GM12878 (cell line): Measurements from ENCODE around the gene NDC80. TPM values are rescaled to one million over a fixed set of nuclear protein-coding genes. Genes with fewer than 3 reads are reported as not detected.

Experiments used
- ATAC-seq: fragments of 200-7000 bp; cut with Tn5 transposase; 3 replicates; pipeline ENCODE4 v1.9.1; 2020; ENCODE audit warnings: mild to moderate bottlenecking, moderate library complexity
- BruUV-seq: library from RNA; stranded (reverse); fragments of 400-500 nt; replicated peaks from 2 replicates; lab custom pipeline; 2021; lab: Mats Ljungman, UMichigan
- CTCF ChIA-PET: fragments of 300-600 bp; sonication (Branson Sonifier 250); formaldehyde crosslinking; extraction: SDS; loops from one replicate; lab custom pipeline; 2021; ENCODE audit warnings: inconsistent platforms; lab: Yijun Ruan, JAX
- POLR2A ChIA-PET: fragments of 350-600 bp; formaldehyde crosslinking; extraction: SDS; loops from one replicate; lab custom pipeline; 2021; ENCODE audit warnings: inconsistent platforms; lab: Charles Lee
- RAD21 ChIA-PET: fragments of 300-600 bp; sonication (Branson Sonifier 250); formaldehyde crosslinking; loops from one replicate; lab custom pipeline; 2023; ENCODE audit warnings: antibody characterized with exemption; ENCODE audit not compliant: unreplicated experiment; lab: Charles Lee
- SMC1A ChIA-PET: fragments of 300-600 bp; sonication (Branson Sonifier 250); formaldehyde crosslinking; loops from one replicate; lab custom pipeline; 2023; ENCODE audit not compliant: unreplicated experiment, uncharacterized antibody; lab: Charles Lee
- DNase-seq: peaks from one replicate; pipeline ENCODE4 v3.0.0-alpha.2; 2011; ENCODE audit warnings: low read depth, low spot score
- FAIRE-seq: peaks from 3 replicates; lab custom pipeline; 2011; peaks lifted over from hg19 to GRCh38; lab: Jason Lieb, UNC
- H2AFZ ChIP-seq: 2 replicates; pipeline ENCODE4 v1.6.0; 2011; ENCODE audit warnings: low read depth, low read length, control low read depth; ENCODE audit not compliant: control insufficient read depth
- H3K27ac ChIP-seq: 2 replicates; pipeline ENCODE4 v1.5.1; 2011; ENCODE audit warnings: control low read depth; ENCODE audit not compliant: control insufficient read depth, insufficient read depth
- H3K27me3 ChIP-seq, 2 experiments: replicated peaks in 1 of 2; 2 replicates each; pipeline versions ENCODE4 v1.6.0 to v1.6.1; 2011; ENCODE audit warnings: low read length in 1 of 2; ENCODE audit not compliant: control insufficient read depth in 2 of 2, insufficient read depth in 2 of 2
- H3K36me3 ChIP-seq, 2 experiments: 2 replicates each; pipeline ENCODE4 v1.5.1; 2011; ENCODE audit warnings: low read length in 1 of 2; ENCODE audit not compliant: control insufficient read depth in 2 of 2, insufficient read depth in 2 of 2
- H3K4me1 ChIP-seq: 2 replicates; pipeline ENCODE4 v1.6.1; 2011; ENCODE audit warnings: mild to moderate bottlenecking, low read length, moderate library complexity, mixed read lengths; ENCODE audit not compliant: control insufficient read depth, insufficient read depth
- H3K4me2 ChIP-seq: 2 replicates; pipeline ENCODE4 v1.6.0; 2011; ENCODE audit warnings: control low read depth; ENCODE audit not compliant: control insufficient read depth, insufficient read depth
- H3K4me3 ChIP-seq: fragments of 200-600 bp; sonication (generic); 2 replicates; pipeline ENCODE4 v1.5.1; 2016
- H3K79me2 ChIP-seq: 2 replicates; pipeline ENCODE4 v1.6.0; 2011; ENCODE audit warnings: low read length; ENCODE audit not compliant: control insufficient read depth, insufficient read depth
- H3K9ac ChIP-seq: 2 replicates; pipeline ENCODE4 v1.8.0; 2011; ENCODE audit warnings: low read length, control low read depth, mixed read lengths; ENCODE audit not compliant: control insufficient read depth, insufficient read depth
- H3K9me3 ChIP-seq: replicated peaks from 3 replicates; pipeline ENCODE4 v1.5.1; 2011; ENCODE audit warnings: mild to moderate bottlenecking, low read length; ENCODE audit not compliant: control insufficient read depth, insufficient read depth
- H4K20me1 ChIP-seq: 2 replicates; pipeline ENCODE4 v1.6.0; 2011; ENCODE audit not compliant: control insufficient read depth, insufficient read depth
- BCL3 ChIP-seq: IDR thresholded peaks from 2 replicates; pipeline ENCODE4 v1.6.1; 2011; ENCODE audit warnings: borderline replicate concordance, low read depth, mild to moderate bottlenecking, moderate library complexity, low read length; ENCODE audit not compliant: insufficient read depth, poor library complexity, severe bottlenecking
- CBFB ChIP-seq: IDR thresholded peaks from 2 replicates; pipeline ENCODE4 v1.6.1; 2016; ENCODE audit warnings: antibody characterized with exemption, low read depth
- CHD1 ChIP-seq: IDR thresholded peaks from 2 replicates; pipeline ENCODE4 v1.6.1; 2012; ENCODE audit warnings: low read depth, low read length, improper control_type of control experiment
- IRF5 ChIP-seq: fragments of 450-650 bp; IDR thresholded peaks from 2 replicates; pipeline ENCODE4 v1.6.1; 2017; ENCODE audit warnings: borderline replicate concordance
- KAT2A ChIP-seq: conservative IDR thresholded peaks from 2 replicates; pipeline ENCODE4 v1.6.1; 2011; ENCODE audit warnings: low read depth, low read length; ENCODE audit not compliant: control insufficient read depth
- MTA3 ChIP-seq: IDR thresholded peaks from 2 replicates; pipeline ENCODE4 v1.6.1; 2012; ENCODE audit warnings: low read length, inconsistent platforms, borderline replicate concordance
- MYB ChIP-seq: fragments of 150-350 bp; IDR thresholded peaks from 2 replicates; pipeline ENCODE4 v1.6.1; 2014; ENCODE audit warnings: mild to moderate bottlenecking, low read depth, low read length, borderline replicate concordance
- USF2 ChIP-seq: IDR thresholded peaks from 2 replicates; pipeline ENCODE4 v1.6.1; 2011; ENCODE audit warnings: low read depth, low read length, improper control_type of control experiment, borderline replicate concordance
- ZNF24 ChIP-seq: fragments of 450-650 bp; IDR thresholded peaks from 2 replicates; pipeline ENCODE4 v1.6.1; 2017; ENCODE audit warnings: antibody characterized with exemption, mild to moderate bottlenecking
- WGBS: methylation state at CpG from one replicate; pipeline ENCODE4 v1.1.6; 2016; ENCODE audit warnings: low lambda C conversion rate; ENCODE audit not compliant: insufficient replicate concordance, insufficient coverage; ENCODE audit errors: missing lambda C conversion rate; 5-methylcytosine and 5-hydroxymethylcytosine counted together
- in situ Hi-C: fragments of 300-500 bp; cut with MboI; formaldehyde crosslinking; loops from 9 replicates; pipeline ENCODE4 v1.14.3; 2018; ENCODE audit warnings: mixed read lengths
- intact Hi-C: fragments of 100-400 bp; cut with micrococcal nuclease; formaldehyde crosslinking; loops from one replicate; pipeline ENCODE4 v1.14.2; 2022; ENCODE audit not compliant: unreplicated experiment
- polyA plus RNA-seq, 11 experiments: library from polyadenylated mRNA; depleted of rRNA in 4 of 11; unstranded in 6 of 11; stranded (reverse) in 5 of 11; fragments of >200 nt; fragmentation: Nextera tagmentation in 4 of 11; fragmentation: Illumina TruSeq in 1 of 11; extraction: Ambion mirVana in 4 of 11; extraction: Trizol in 1 of 11; gene quantifications; 1 replicate in 1 of 11; 2 replicates in 10 of 11; pipeline versions ENCODE4 v1.2.1 to v1.2.3, GENCODE V29; 2011 to 2016; ENCODE audit warnings: inconsistent platforms in 2 of 11, missing spikeins in 2 of 11, low read depth in 1 of 11
- total RNA-seq, 4 experiments: library from RNA; depleted of rRNA in 3 of 4; stranded (reverse); fragments of >200 nt in 3 of 4; fragmentation: Illumina TruSeq in 1 of 4; extraction: Trizol in 1 of 4; gene quantifications; 2 replicates each; pipeline versions ENCODE4 v1.2.1 to v1.2.3, GENCODE V29; 2013 to 2021
- TF ChIP-seq, protein P1 (sequence below): fragments of 150-350 bp; IDR thresholded peaks from 2 replicates; pipeline ENCODE4 v1.6.1; 2016; ENCODE audit warnings: low read depth, low read length
- TF ChIP-seq, protein P2 (sequence below): fragments of 450-650 bp; conservative IDR thresholded peaks from 2 replicates; pipeline ENCODE4 v1.6.1; 2017; ENCODE audit warnings: mild to moderate bottlenecking, moderate library complexity

NDC80 gene
- total and polyA plus RNA-seq, 10 of the 15 experiments (the other 5 are each of a cell fraction or from before 2014, with no cell fraction given): 36.5 to 80.8 (median 54.7) TPM

- no peaks in the 10 kb centered on the region for H3K27me3 ChIP-seq
- H3K4me3 ChIP-seq: no peak overlapping the region
- no peaks in the 10 kb centered on the region for H3K9me3 ChIP-seq
- no peak overlapping the region for H3K9ac ChIP-seq
- no peak for DNase-seq
- ChIA-PET CTCF (no interaction called here), SMC1A (no interaction called here), POLR2A (no interaction called here), RAD21 (no interaction called here)
- BruUV-seq: no TSS peak
- H3K27ac ChIP-seq: no peak overlapping the region
- no peak for ATAC-seq
- H3K36me3 ChIP-seq: peaks cover 0 to 4% of the 10 kb centered on the region in 2 experiments; a peak in 1 of 4 replicates
- peaks cover 40% of the 10 kb centered on the region for H3K79me2 ChIP-seq
- intact Hi-C loops: no loop called here
- H2AFZ ChIP-seq: no peak overlapping the region
- H3K4me2 ChIP-seq: no peak overlapping the region
- 81% methylated on average over 6 of the region's 6 CpGs for WGBS
- no peaks in the 10 kb centered on the region for H4K20me1 ChIP-seq
- in situ Hi-C loops: no loop called here
- peaks cover 5% of the 10 kb centered on the region for H3K4me1 ChIP-seq
- FAIRE-seq: no peak
- TF ChIP-seq CBFB (no peak), ZNF24 (no peak), MTA3 (no peak), CHD1 (no peak), IRF5 (no peak), KAT2A (no peak), USF2 (no peak), MYB (no peak), BCL3 (no peak)
- TF ChIP-seq, protein P1, sequence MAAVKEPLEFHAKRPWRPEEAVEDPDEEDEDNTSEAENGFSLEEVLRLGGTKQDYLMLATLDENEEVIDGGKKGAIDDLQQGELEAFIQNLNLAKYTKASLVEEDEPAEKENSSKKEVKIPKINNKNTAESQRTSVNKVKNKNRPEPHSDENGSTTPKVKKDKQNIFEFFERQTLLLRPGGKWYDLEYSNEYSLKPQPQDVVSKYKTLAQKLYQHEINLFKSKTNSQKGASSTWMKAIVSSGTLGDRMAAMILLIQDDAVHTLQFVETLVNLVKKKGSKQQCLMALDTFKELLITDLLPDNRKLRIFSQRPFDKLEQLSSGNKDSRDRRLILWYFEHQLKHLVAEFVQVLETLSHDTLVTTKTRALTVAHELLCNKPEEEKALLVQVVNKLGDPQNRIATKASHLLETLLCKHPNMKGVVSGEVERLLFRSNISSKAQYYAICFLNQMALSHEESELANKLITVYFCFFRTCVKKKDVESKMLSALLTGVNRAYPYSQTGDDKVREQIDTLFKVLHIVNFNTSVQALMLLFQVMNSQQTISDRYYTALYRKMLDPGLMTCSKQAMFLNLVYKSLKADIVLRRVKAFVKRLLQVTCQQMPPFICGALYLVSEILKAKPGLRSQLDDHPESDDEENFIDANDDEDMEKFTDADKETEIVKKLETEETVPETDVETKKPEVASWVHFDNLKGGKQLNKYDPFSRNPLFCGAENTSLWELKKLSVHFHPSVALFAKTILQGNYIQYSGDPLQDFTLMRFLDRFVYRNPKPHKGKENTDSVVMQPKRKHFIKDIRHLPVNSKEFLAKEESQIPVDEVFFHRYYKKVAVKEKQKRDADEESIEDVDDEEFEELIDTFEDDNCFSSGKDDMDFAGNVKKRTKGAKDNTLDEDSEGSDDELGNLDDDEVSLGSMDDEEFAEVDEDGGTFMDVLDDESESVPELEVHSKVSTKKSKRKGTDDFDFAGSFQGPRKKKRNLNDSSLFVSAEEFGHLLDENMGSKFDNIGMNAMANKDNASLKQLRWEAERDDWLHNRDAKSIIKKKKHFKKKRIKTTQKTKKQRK: no peak
- TF ChIP-seq, protein P2, sequence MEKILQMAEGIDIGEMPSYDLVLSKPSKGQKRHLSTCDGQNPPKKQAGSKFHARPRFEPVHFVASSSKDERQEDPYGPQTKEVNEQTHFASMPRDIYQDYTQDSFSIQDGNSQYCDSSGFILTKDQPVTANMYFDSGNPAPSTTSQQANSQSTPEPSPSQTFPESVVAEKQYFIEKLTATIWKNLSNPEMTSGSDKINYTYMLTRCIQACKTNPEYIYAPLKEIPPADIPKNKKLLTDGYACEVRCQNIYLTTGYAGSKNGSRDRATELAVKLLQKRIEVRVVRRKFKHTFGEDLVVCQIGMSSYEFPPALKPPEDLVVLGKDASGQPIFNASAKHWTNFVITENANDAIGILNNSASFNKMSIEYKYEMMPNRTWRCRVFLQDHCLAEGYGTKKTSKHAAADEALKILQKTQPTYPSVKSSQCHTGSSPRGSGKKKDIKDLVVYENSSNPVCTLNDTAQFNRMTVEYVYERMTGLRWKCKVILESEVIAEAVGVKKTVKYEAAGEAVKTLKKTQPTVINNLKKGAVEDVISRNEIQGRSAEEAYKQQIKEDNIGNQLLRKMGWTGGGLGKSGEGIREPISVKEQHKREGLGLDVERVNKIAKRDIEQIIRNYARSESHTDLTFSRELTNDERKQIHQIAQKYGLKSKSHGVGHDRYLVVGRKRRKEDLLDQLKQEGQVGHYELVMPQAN: no peak
Measured at GRCh38 chr18:2568129-2568528, 3.2 kb upstream of the NDC80 start.
